Keratinocyte (primary cell): ENCODE results near the gene NT5E. TPM values are rescaled to one million over a fixed set of nuclear protein-coding genes. Genes with fewer than 3 reads are reported as not detected.

Experiments used
- DNase-seq: peaks from one replicate; pipeline ENCODE4 v3.0.0-alpha.2; 2011; ENCODE audit warnings: low read depth, missing footprints, low spot score
- FAIRE-seq: peaks from 2 replicates; lab custom pipeline; 2011; peaks lifted over from hg19 to GRCh38; lab: Jason Lieb, UNC
- H2AFZ ChIP-seq: 2 replicates; pipeline ENCODE4 v1.6.0; 2012; ENCODE audit warnings: low read length, control low read depth, inconsistent platforms; ENCODE audit not compliant: control insufficient read depth
- H3K27ac ChIP-seq: 2 replicates; pipeline ENCODE4 v1.5.1; 2011; ENCODE audit warnings: low read length; ENCODE audit not compliant: control insufficient read depth, insufficient read depth
- H3K27me3 ChIP-seq: 3 replicates; pipeline ENCODE4 v1.6.0; 2011; ENCODE audit warnings: low read length; ENCODE audit not compliant: control insufficient read depth, insufficient read depth; ENCODE audit errors: extremely low read depth
- H3K36me3 ChIP-seq, 2 experiments: 2 replicates in 1 of 2; 3 replicates in 1 of 2; pipeline ENCODE4 v1.5.1; 2011; ENCODE audit warnings: low read length in 2 of 2, mild to moderate bottlenecking in 1 of 2; ENCODE audit not compliant: control insufficient read depth in 2 of 2, insufficient read depth in 2 of 2; ENCODE audit errors: extremely low read depth in 1 of 2
- H3K4me1 ChIP-seq: 3 replicates; pipeline ENCODE4 v1.5.1; 2011; ENCODE audit warnings: low read length; ENCODE audit not compliant: control insufficient read depth, insufficient read depth; ENCODE audit errors: extremely low read depth
- H3K4me2 ChIP-seq: 3 replicates; pipeline ENCODE4 v1.6.0; 2011; ENCODE audit warnings: low read depth, low read length; ENCODE audit not compliant: control insufficient read depth, insufficient read depth; ENCODE audit errors: extremely low read depth
- H3K4me3 ChIP-seq, 3 experiments: fragments of 200-600 bp in 1 of 3; sonication (generic) in 1 of 3; 2 replicates in 2 of 3; 3 replicates in 1 of 3; pipeline ENCODE4 v1.5.1; 2011 to 2016; ENCODE audit warnings: low read length in 3 of 3, mild to moderate bottlenecking in 3 of 3, control low read depth in 2 of 3, inconsistent platforms in 1 of 3, low read depth in 1 of 3, mixed read lengths in 1 of 3, mixed run types in 1 of 3, moderate library complexity in 1 of 3; ENCODE audit not compliant: control insufficient read depth in 2 of 3, insufficient read depth in 2 of 3; ENCODE audit errors: extremely low read depth in 1 of 3
- H3K79me2 ChIP-seq: 2 replicates; pipeline ENCODE4 v1.6.0; 2012; ENCODE audit warnings: low read length; ENCODE audit not compliant: control insufficient read depth, insufficient read depth
- H3K9ac ChIP-seq: 3 replicates; pipeline ENCODE4 v1.6.0; 2011; ENCODE audit warnings: low read length; ENCODE audit not compliant: control insufficient read depth, insufficient read depth; ENCODE audit errors: extremely low read depth
- H3K9me1 ChIP-seq: 3 replicates; pipeline ENCODE4 v1.6.0; 2011; ENCODE audit warnings: low read length; ENCODE audit not compliant: control insufficient read depth, insufficient read depth; ENCODE audit errors: extremely low read depth
- H3K9me3 ChIP-seq: 2 replicates; pipeline ENCODE4 v1.5.1; 2012; ENCODE audit warnings: low read depth, low read length; ENCODE audit not compliant: control insufficient read depth
- H4K20me1 ChIP-seq: 3 replicates; pipeline ENCODE4 v1.6.0; 2011; ENCODE audit warnings: low read length; ENCODE audit not compliant: control insufficient read depth, insufficient read depth; ENCODE audit errors: extremely low read depth
- CTCF ChIP-seq, 3 experiments: IDR thresholded peaks in 1 of 3; conservative IDR thresholded peaks in 1 of 3; optimal IDR thresholded peaks in 1 of 3; 2 replicates in 2 of 3; 3 replicates in 1 of 3; pipeline versions ENCODE3 to v1.5.1; 2011; ENCODE audit warnings: low read length in 3 of 3, mild to moderate bottlenecking in 3 of 3, moderate library complexity in 2 of 3, control low read depth in 1 of 3, inconsistent platforms in 1 of 3; ENCODE audit not compliant: insufficient read depth in 2 of 3; ENCODE audit errors: extremely low read depth in 1 of 3
- EZH2 ChIP-seq: IDR thresholded peaks from one replicate; pipeline ENCODE4 v1.6.1; 2012; ENCODE audit warnings: inconsistent platforms, mild to moderate bottlenecking, low read length, moderate library complexity
- dilution Hi-C: fragments of 300-500 bp; cut with MboI; formaldehyde crosslinking; loops from one replicate; pipeline ENCODE4 v1.7.0; 2020; ENCODE audit warnings: low sequenced_read_pairs; ENCODE audit not compliant: extremely low pct_ligation_motif_present
- polyA plus RNA-seq, 5 experiments: library from polyadenylated mRNA; depleted of rRNA in 3 of 5; stranded (reverse) in 3 of 5; stranded (forward) in 1 of 5; unstranded in 1 of 5; fragments of >200 nt; gene quantifications; 1 replicate in 1 of 5; 2 replicates in 3 of 5; 3 replicates in 1 of 5; pipeline versions ENCODE4 v1.2.1 to v1.2.3, GENCODE V29; 2011 to 2012; ENCODE audit warnings: missing spikeins in 2 of 5, low read depth in 1 of 5, low replicate concordance in 1 of 5

NT5E gene
- polyA plus RNA-seq, 1 donor (not counting 4 experiments of a cell fraction or from before 2014, with no cell fraction given) = 268 TPM

- Histone ChIP-seq H4K20me1 (no peaks in the 10 kb centered on the region), H3K4me1 (peaks cover 100% of the 10 kb centered on the region), H2AFZ (no peak overlapping the region), H3K36me3 (peaks cover 4 to 33% of the 10 kb centered on the region in 2 experiments), H3K9me1 (no peaks in the 10 kb centered on the region), H3K4me2 (peak overlapping the region; percentile 49), H3K9ac (no peak overlapping the region), H3K27ac (peak overlapping the region; percentile 54), H3K9me3 (no peaks in the 10 kb centered on the region), H3K27me3 (no peaks in the 10 kb centered on the region), H3K4me3 (peak overlapping the region in 1 of 3 experiments; percentile 0), H3K79me2 (peaks cover 63% of the 10 kb centered on the region)
- FAIRE-seq = peak; percentile 32
- dilution Hi-C loops = no loop called here
- TF ChIP-seq EZH2 (no peak), CTCF (optimal IDR thresholded peaks at IDR 0.05 in 1 of 3, IDR thresholded peaks at IDR 0.05 in 1 of 3, conservative IDR thresholded peaks at IDR 0.05 in 1 of 3; ENCODE audit: extremely low read depth in 1 of 3, insufficient read depth in 2 of 3, low read length in 3 of 3) (no peak)
- no peak for DNase-seq
Measured at GRCh38 chr6:85458782-85459181, 8.9 kb downstream of the NT5E start.

GRCh38 chr6:85459224-85459901 lies 9.5 kb downstream of the NT5E start:
- H3K79me2 ChIP-seq = peaks cover 57% of the 10 kb centered on the region

More at GRCh38 chr6:85459224-85459901, 9.5 kb downstream of the NT5E start:
- Histone ChIP-seq H3K9me3 (no peaks in the 10 kb centered on the region), H3K4me3 (peak overlapping the region in 1 of 3 experiments; percentile 0), H3K27ac (peak overlapping the region; percentile 66), H2AFZ (no peak overlapping the region), H3K36me3 (peaks cover 4 to 29% of the 10 kb centered on the region in 2 experiments), H3K9ac (peak overlapping the region; percentile 47), H3K27me3 (no peaks in the 10 kb centered on the region), H3K4me1 (peaks cover 99% of the 10 kb centered on the region), H4K20me1 (no peaks in the 10 kb centered on the region), H3K9me1 (no peaks in the 10 kb centered on the region), H3K4me2 (peak overlapping the region; percentile 49)
- FAIRE-seq (peak; percentile 41), DNase-seq (no peak)
- dilution Hi-C loops = no loop called here
- TF ChIP-seq CTCF (optimal IDR thresholded peaks at IDR 0.05 in 1 of 3, IDR thresholded peaks at IDR 0.05 in 1 of 3, conservative IDR thresholded peaks at IDR 0.05 in 1 of 3; ENCODE audit: extremely low read depth in 1 of 3, insufficient read depth in 2 of 3, low read length in 3 of 3) = no peak
- TF ChIP-seq EZH2 = no peak
